Kasumi-1 (cell line): Measurements from ENCODE around the gene OR14A16.

Experiments used
- DNase-seq, 2 experiments: peaks; one replicate each; lab custom pipeline; 2025; lab: John Stamatoyannopoulos, UW

Gene OR14A16

GRCh38 chr1:247824023-247824422 is at the start of gene OR14A16:
OR14A16 (minus strand) TSS chr1:247824119; CDS start chr1:247815729, 8,390 bp downstream.
- DNase-seq, result no peak

GRCh38 chr1:247865416-247865815 is 41.5 kb upstream of the OR14A16 start:
- no peak for DNase-seq

- no peak for DNase-seq
These were observed 40.7 kb upstream of the OR14A16 start for GRCh38 chr1:247864644-247865043.

- DNase-seq, result no peak
These were observed 38.8 kb upstream of the OR14A16 start for GRCh38 chr1:247862756-247863155.

- DNase-seq, result peak in 1 of 2 experiments; percentile 41
These were observed 34.2 kb upstream of the OR14A16 start for GRCh38 chr1:247857985-247858619.

- DNase-seq, result peak; percentile 71 to 76
These were observed 33.4 kb upstream of the OR14A16 start, which contains the start of gene TRIM58 for GRCh38 chr1:247857069-247857984. TRIM58 (plus strand) TSS chr1:247857187; CDS start chr1:247857247, 60 bp downstream.

- DNase-seq, result no peak
These were observed 32.0 kb upstream of the OR14A16 start for GRCh38 chr1:247855911-247856310.

- DNase-seq, result no peak
These were observed 31.1 kb upstream of the OR14A16 start for GRCh38 chr1:247854899-247855545.

GRCh38 chr1:247849616-247850015 is 25.7 kb upstream of the OR14A16 start:
- no peak for DNase-seq

GRCh38 chr1:247848346-247848745 is 24.4 kb upstream of the OR14A16 start:
- no peak for DNase-seq

- DNase-seq, result no peak
These were observed 21.7 kb upstream of the OR14A16 start for GRCh38 chr1:247845693-247846017.

- DNase-seq, result no peak
These were observed 21.2 kb upstream of the OR14A16 start for GRCh38 chr1:247845011-247845692.

- DNase-seq, result no peak
These were observed 19.5 kb upstream of the OR14A16 start for GRCh38 chr1:247843411-247843810.

- no peak for DNase-seq
These were observed 17.9 kb upstream of the OR14A16 start, which contains the start of gene OR11L1 for GRCh38 chr1:247841796-247842195. OR11L1 (minus strand) TSS chr1:247841896; CDS start chr1:247841896, 0 bp downstream.

- DNase-seq, result peak; percentile 41 to 46
These were observed 16.9 kb upstream of the OR14A16 start for GRCh38 chr1:247840818-247841217.

GRCh38 chr1:247833601-247834000 is 9.7 kb upstream of the OR14A16 start:
- DNase-seq, result no peak

- DNase-seq, result no peak
These were observed 5.7 kb upstream of the OR14A16 start for GRCh38 chr1:247829656-247830055.

GRCh38 chr1:247825362-247825761 is 1.4 kb upstream of the OR14A16 start:
- no peak for DNase-seq

- no peak for DNase-seq
These were observed 1.9 kb downstream of the OR14A16 start for GRCh38 chr1:247822060-247822459.

GRCh38 chr1:247812637-247813036 is 11.3 kb downstream of the OR14A16 start:
- DNase-seq, result no peak

- no peak for DNase-seq
These were observed 26.4 kb downstream of the OR14A16 start for GRCh38 chr1:247797518-247797917.

GRCh38 chr1:247769603-247770002 is 54.3 kb downstream of the OR14A16 start:
- no peak for DNase-seq
